GM10248 (cell line): ENCODE data around the gene MCM10.

Experiments used
- CTCF ChIA-PET: fragments of 300-600 bp; sonication (Branson Sonifier 250); formaldehyde crosslinking; extraction: SDS; loops from one replicate; lab custom pipeline; 2021; ENCODE audit warnings: antibody characterized with exemption; lab: Yijun Ruan, JAX
- POLR2A ChIA-PET: fragments of 350-650 bp; sonication (Branson Sonifier 250); formaldehyde crosslinking; extraction: SDS; loops from one replicate; lab custom pipeline; 2020; ENCODE audit warnings: antibody characterized with exemption; lab: Yijun Ruan, JAX
- DNase-seq: peaks from one replicate; pipeline ENCODE4 v3.0.0; 2012; ENCODE audit errors: extremely low spot score
- TF ChIP-seq, protein P1 (sequence below): IDR thresholded peaks from 2 replicates; pipeline ENCODE4 v1.5.1; 2012; ENCODE audit warnings: mild to moderate bottlenecking, low read depth; ENCODE audit errors: extremely low read depth, missing control alignments, control extremely low read depth

MCM10 gene

DNA sequence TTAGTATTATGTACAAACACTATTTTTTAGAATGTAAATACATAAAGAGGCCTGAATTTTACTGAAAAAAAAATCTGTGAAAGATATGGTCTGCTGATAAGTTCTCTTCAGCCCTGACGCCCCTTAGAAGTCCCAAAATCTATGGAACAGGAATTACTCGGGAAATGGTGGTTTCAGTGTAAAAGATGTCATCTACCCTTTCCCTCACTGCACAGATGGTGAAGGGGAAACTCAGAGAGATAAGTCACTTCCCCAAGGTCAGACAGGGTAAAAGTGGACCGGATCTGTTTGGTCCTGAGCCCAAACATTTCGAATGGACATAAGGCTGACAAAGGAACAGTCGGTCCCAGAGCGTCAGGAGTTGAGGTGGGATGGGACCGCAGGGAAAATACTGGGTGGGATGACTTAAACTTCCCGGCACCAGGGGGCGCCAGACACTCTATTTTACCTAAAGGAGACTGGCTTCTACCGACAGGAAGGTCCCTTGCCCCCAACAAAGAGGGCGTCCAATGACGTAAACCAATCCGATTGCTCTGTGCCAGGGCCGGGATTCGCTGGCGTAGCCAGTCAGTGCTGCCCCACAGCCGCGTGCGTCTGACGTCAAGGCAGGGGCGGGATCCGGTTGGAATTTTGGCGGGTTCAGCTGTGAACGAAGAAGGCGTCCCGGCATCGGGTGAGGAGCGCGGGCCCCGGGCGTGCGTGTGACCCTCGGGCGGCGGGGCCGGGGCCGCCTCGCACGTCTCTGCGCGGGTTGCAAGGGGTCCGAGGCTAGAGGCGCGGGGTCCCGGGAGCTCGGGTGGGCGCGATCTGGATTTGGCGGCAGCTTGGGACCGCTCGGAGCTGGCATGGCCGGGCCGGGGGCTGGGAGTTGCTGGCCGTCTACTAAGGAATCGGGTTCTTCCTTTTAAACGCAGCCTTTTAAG, at the start of gene MCM10:
MCM10 (plus strand) TSS at position 625 of the 923 bp plus-strand sequence. CDS start 2,645 bp downstream, outside the sequence.
- ChIA-PET POLR2A (interaction anchor here (0.7 kb wide), 1 partner anchor 189 kb away, joined by 3 read pairs; no protein-coding TSS in a partner anchor), CTCF (interaction anchor here (0.7 to 4.2 kb wide), 27 partner anchors 9 to 279 kb away, joined by 3 to 64 read pairs (median 4); partner anchors contain the start of genes OPTN and PHYH)
- TF ChIP-seq, protein P1, sequence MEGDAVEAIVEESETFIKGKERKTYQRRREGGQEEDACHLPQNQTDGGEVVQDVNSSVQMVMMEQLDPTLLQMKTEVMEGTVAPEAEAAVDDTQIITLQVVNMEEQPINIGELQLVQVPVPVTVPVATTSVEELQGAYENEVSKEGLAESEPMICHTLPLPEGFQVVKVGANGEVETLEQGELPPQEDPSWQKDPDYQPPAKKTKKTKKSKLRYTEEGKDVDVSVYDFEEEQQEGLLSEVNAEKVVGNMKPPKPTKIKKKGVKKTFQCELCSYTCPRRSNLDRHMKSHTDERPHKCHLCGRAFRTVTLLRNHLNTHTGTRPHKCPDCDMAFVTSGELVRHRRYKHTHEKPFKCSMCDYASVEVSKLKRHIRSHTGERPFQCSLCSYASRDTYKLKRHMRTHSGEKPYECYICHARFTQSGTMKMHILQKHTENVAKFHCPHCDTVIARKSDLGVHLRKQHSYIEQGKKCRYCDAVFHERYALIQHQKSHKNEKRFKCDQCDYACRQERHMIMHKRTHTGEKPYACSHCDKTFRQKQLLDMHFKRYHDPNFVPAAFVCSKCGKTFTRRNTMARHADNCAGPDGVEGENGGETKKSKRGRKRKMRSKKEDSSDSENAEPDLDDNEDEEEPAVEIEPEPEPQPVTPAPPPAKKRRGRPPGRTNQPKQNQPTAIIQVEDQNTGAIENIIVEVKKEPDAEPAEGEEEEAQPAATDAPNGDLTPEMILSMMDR: peak; percentile 71
- DNase-seq: peak; percentile 97

DNA sequence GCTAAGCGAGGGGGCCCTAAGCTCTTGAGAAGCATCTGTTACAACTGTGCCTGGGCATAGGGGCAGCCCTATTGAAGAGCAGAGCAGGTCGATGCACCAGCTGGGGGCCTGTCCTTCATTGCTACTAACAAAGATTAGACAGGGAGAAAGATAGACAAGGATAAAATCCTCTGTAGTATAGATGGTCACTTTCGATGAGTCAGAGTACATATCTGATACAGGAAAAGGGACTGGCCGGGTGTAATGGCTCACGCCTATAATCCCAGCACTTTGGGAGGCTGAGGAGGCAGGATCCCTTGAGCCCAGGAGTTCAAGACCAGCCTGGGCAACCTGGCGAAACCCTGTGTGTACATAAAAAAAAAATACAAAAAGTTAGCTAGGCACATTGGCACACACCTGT, 47.8 kb upstream of the MCM10 start:
- ChIA-PET POLR2A (no interaction called here), CTCF (interaction anchor here (1.5 kb wide), 1 partner anchor 10 kb away, joined by 3 read pairs; no protein-coding TSS in a partner anchor)
- DNase-seq: no peak
- TF ChIP-seq, protein P1: no peak

GRCh38 chr10:13115832-13116803, 45.2 kb upstream of the MCM10 start:
- DNase-seq: no peak
- TF ChIP-seq, protein P1: no peak
- POLR2A ChIA-PET: no interaction called here
- CTCF ChIA-PET: interaction anchor here (1.0 to 1.2 kb wide), 2 partner anchors 14 to 16 kb away, joined by 3 to 4 read pairs; partner anchors contain the start of gene OPTN

GRCh38 chr10:13117841-13118783, 43.2 kb upstream of the MCM10 start:
- no peak for DNase-seq
- ChIA-PET CTCF (interaction anchor here (0.7 to 1.5 kb wide), 8 partner anchors 9 to 1298 kb away, joined by 3 to 4 read pairs (median 3); no protein-coding TSS in a partner anchor), POLR2A (no interaction called here)
- TF ChIP-seq, protein P1: no peak

DNA sequence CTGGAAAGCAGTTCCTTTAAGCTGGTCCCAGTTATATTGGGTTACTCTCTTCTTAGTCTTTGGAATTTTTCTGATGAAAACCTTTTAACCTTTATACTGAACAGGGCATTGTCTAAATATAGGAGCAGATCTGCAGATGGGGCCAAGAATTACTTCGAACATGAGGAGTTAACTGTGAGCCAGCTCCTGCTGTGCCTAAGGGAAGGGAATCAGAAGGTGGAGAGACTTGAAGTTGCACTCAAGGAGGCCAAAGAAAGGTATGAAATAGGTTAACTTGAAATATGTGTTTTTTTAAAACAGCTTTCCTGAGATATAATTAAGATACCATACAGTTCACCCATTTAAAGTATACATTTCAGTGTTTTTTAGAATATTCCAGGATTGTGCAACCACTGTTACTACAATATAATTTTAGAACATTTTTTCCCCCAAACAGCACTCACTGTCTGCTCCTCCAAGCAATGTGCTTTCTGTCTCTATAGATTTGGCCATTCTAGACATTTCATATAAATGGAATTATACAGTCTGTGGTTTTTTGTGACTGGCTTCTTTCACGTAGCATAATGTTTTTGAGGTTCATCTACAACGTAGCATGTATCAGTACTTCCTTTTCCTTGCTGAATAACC, 42.5 kb upstream of the MCM10 start:
- POLR2A ChIA-PET: no interaction called here
- no peak for DNase-seq
- CTCF ChIA-PET: interaction anchor here (1.0 to 1.5 kb wide), 7 partner anchors 8 to 1299 kb away, joined by 3 to 4 read pairs (median 3); no protein-coding TSS in a partner anchor
- TF ChIP-seq, protein P1: no peak
